Esophagus muscularis mucosa (tissue), 4 donors: ENCODE data around the gene PDE4D. TPM values are rescaled to one million over a fixed set of nuclear protein-coding genes. Genes with fewer than 3 reads are reported as not detected.

Source experiments
- DNase-seq: peaks from one replicate; pipeline ENCODE4 v3.0.0-alpha.2; 2017; ENCODE audit errors: extremely low spot score
- H3K27ac ChIP-seq, 4 donors: fragments of 200-600 bp; sonication (generic); replicated peaks in 1 of 4; 1 replicate in 3 of 4; 2 replicates in 1 of 4; pipeline ENCODE4 v1.5.1; 2016 to 2019; ENCODE audit warnings: mild to moderate bottlenecking in 1 of 4
- H3K27me3 ChIP-seq, 4 donors: fragments of 200-600 bp; sonication (generic); one replicate each; pipeline versions ENCODE4 v1.5.1 to v1.6.0; 2016 to 2019
- H3K36me3 ChIP-seq, 4 donors: fragments of 200-600 bp; sonication (generic); one replicate each; pipeline ENCODE4 v1.5.1; 2016 to 2019
- H3K4me1 ChIP-seq, 4 donors: fragments of 200-600 bp; sonication (generic); one replicate each; pipeline ENCODE4 v1.5.1; 2016 to 2019
- H3K4me3 ChIP-seq, 4 donors: fragments of 200-600 bp; sonication (generic); 1 replicate in 2 of 4; 2 replicates in 2 of 4; pipeline ENCODE4 v1.5.1; 2016 to 2019; ENCODE audit warnings: mild to moderate bottlenecking in 4 of 4, moderate library complexity in 1 of 4
- H3K9me3 ChIP-seq, 4 donors: fragments of 200-600 bp; sonication (generic); 1 replicate in 3 of 4; 2 replicates in 1 of 4; pipeline ENCODE4 v1.5.1; 2016 to 2019
- EP300 ChIP-seq: sonication (generic); formaldehyde crosslinking; IDR thresholded peaks from one replicate; pipeline ENCODE4 v1.6.1; 2017; ENCODE audit warnings: antibody characterized with exemption
- POLR2A ChIP-seq: fragments of 450-650 bp; IDR thresholded peaks from one replicate; pipeline ENCODE4 v1.6.1; 2017; ENCODE audit warnings: antibody characterized with exemption, moderate library complexity, mild to moderate bottlenecking, low read depth
- POLR2AphosphoS5 ChIP-seq, 2 donors: sonication (generic); formaldehyde crosslinking; IDR thresholded peaks; one replicate each; pipeline ENCODE4 v1.6.1; 2017; ENCODE audit warnings: antibody characterized with exemption in 2 of 2
- WGBS: methylation state at CpG from one replicate; pipeline ENCODE4 v1.1.5; 2018; 5-methylcytosine and 5-hydroxymethylcytosine counted together
- intact Hi-C: fragments of 100-400 bp; cut with DNase I; formaldehyde crosslinking; loops from one replicate; pipeline ENCODE4 v1.15.1; 2023
- total RNA-seq, 4 donors: library from RNA; depleted of rRNA; stranded (reverse); fragments of >200 nt; gene quantifications; one replicate each; pipeline versions ENCODE4 v1.1.0 to v1.2.1, GENCODE V29; 2016
- TF ChIP-seq, protein P1 (sequence below), 3 experiments: fragments of 200-600 bp in 2 of 3; fragments of 450-650 bp in 1 of 3; sonication (generic) in 2 of 3; IDR thresholded peaks; one replicate each; pipeline ENCODE4 v1.5.1; 2017 to 2019; ENCODE audit warnings: antibody characterized with exemption in 3 of 3, mild to moderate bottlenecking in 2 of 3, moderate library complexity in 1 of 3

PDE4D gene
- total RNA-seq, 4 donors from 2014 or later = 39.2 to 87.0 (median 50.2) TPM

GRCh38 chr5:59102437-59102836 lies 791.1 kb downstream of the PDE4D start:
- intact Hi-C loops = no loop called here
- TF ChIP-seq, protein P1, sequence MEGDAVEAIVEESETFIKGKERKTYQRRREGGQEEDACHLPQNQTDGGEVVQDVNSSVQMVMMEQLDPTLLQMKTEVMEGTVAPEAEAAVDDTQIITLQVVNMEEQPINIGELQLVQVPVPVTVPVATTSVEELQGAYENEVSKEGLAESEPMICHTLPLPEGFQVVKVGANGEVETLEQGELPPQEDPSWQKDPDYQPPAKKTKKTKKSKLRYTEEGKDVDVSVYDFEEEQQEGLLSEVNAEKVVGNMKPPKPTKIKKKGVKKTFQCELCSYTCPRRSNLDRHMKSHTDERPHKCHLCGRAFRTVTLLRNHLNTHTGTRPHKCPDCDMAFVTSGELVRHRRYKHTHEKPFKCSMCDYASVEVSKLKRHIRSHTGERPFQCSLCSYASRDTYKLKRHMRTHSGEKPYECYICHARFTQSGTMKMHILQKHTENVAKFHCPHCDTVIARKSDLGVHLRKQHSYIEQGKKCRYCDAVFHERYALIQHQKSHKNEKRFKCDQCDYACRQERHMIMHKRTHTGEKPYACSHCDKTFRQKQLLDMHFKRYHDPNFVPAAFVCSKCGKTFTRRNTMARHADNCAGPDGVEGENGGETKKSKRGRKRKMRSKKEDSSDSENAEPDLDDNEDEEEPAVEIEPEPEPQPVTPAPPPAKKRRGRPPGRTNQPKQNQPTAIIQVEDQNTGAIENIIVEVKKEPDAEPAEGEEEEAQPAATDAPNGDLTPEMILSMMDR (IDR thresholded peaks at IDR 0.05) = no peak
- TF ChIP-seq EP300 (no peak), POLR2AphosphoS5 (IDR thresholded peaks at IDR 0.05) (no peak), POLR2A (no peak)
- no peak overlapping the region for H3K27ac ChIP-seq
- WGBS = 88% methylated on average over 1 of the region's 1 CpG
- no peaks in the 10 kb centered on the region for H3K36me3 ChIP-seq
- H3K27me3 ChIP-seq = no peaks in the 10 kb centered on the region
- no peaks in the 10 kb centered on the region for H3K9me3 ChIP-seq
- DNase-seq = no peak
- peaks cover 7 to 40% (median 25%) of the 10 kb centered on the region in 4 donors for H3K4me1 ChIP-seq
- H3K4me3 ChIP-seq = no peak overlapping the region

- over 99% methylated on average over 5 of the region's 5 CpGs for whole genome bisulfite sequencing
- intact Hi-C loops = no loop called here
- Histone ChIP-seq H3K9me3 (no peaks in the 10 kb centered on the region), H3K27me3 (no peaks in the 10 kb centered on the region), H3K36me3 (no peaks in the 10 kb centered on the region), H3K4me3 (no peak overlapping the region), H3K27ac (no peak overlapping the region), H3K4me1 (peaks cover 7 to 54% (median 33%) of the 10 kb centered on the region in 4 donors)
- no peak for DNase-seq
- TF ChIP-seq EP300 (no peak), POLR2A (no peak)
Measured at GRCh38 chr5:59100875-59101274, 792.7 kb downstream of the PDE4D start.

- Histone ChIP-seq H3K4me1 (peaks cover 7 to 55% (median 37%) of the 10 kb centered on the region in 4 donors), H3K27ac (no peak overlapping the region), H3K4me3 (no peak overlapping the region), H3K36me3 (no peaks in the 10 kb centered on the region), H3K9me3 (no peaks in the 10 kb centered on the region), H3K27me3 (no peaks in the 10 kb centered on the region)
- 99% methylated on average over 6 of the region's 6 CpGs for WGBS
- intact Hi-C loops = no loop called here
- DNase-seq = no peak
- TF ChIP-seq POLR2A (no peak), EP300 (no peak), POLR2AphosphoS5 (IDR thresholded peaks at IDR 0.05) (no peak)
- TF ChIP-seq, protein P1 (IDR thresholded peaks at IDR 0.05) = no peak
Measured at GRCh38 chr5:59099995-59100345, 793.6 kb downstream of the PDE4D start.

- intact Hi-C loops = no loop called here
- TF ChIP-seq POLR2A = no peak
- TF ChIP-seq, protein P1 (IDR thresholded peaks at IDR 0.05) = no peak
- TF ChIP-seq POLR2AphosphoS5 (IDR thresholded peaks at IDR 0.05) = no peak
- TF ChIP-seq EP300 = no peak
- no peaks in the 10 kb centered on the region for H3K36me3 ChIP-seq
- no peak overlapping the region for H3K4me3 ChIP-seq
- H3K27me3 ChIP-seq = no peaks in the 10 kb centered on the region
- 90% methylated on average over 5 of the region's 5 CpGs for WGBS
- H3K4me1 ChIP-seq = peaks cover 2 to 55% (median 32%) of the 10 kb centered on the region in 4 donors
- H3K9me3 ChIP-seq = no peaks in the 10 kb centered on the region
- no peak for DNase-seq
- no peak overlapping the region for H3K27ac ChIP-seq
Measured at GRCh38 chr5:59099270-59099994, 794.1 kb downstream of the PDE4D start.

- TF ChIP-seq, protein P1 (IDR thresholded peaks at IDR 0.05) = no peak
- TF ChIP-seq EP300 (no peak), POLR2A (no peak), POLR2AphosphoS5 (IDR thresholded peaks at IDR 0.05) (no peak)
- H3K4me3 ChIP-seq = no peak overlapping the region
- intact Hi-C loops = no loop called here
- no peak overlapping the region for H3K27ac ChIP-seq
- no peak for DNase-seq
- no peaks in the 10 kb centered on the region for H3K9me3 ChIP-seq
- 93% methylated on average over 2 of the region's 2 CpGs for WGBS
- peaks cover 0 to 50% (median 30%) of the 10 kb centered on the region in 4 donors for H3K4me1 ChIP-seq
- no peaks in the 10 kb centered on the region for H3K27me3 ChIP-seq
- no peaks in the 10 kb centered on the region for H3K36me3 ChIP-seq
Measured at GRCh38 chr5:59098743-59099142, 794.8 kb downstream of the PDE4D start.
